Gastrocnemius medialis (tissue), 4 donors: ENCODE data around the gene ZNF442. TPM values are rescaled to one million over a fixed set of nuclear protein-coding genes. Genes with fewer than 3 reads are reported as not detected.

Source experiments
- ATAC-seq, 2 donors: fragments of 150-250 bp; one replicate each; pipeline ENCODE4 v1.9.1; 2016
- DNase-seq, 2 donors: peaks; one replicate each; pipeline ENCODE4 v3.0.0-alpha.2; 2019
- H3K27ac ChIP-seq, 4 donors: fragments of 200-600 bp; sonication (generic); 1 replicate in 1 of 4; 2 replicates in 3 of 4; pipeline ENCODE4 v1.5.1; 2016 to 2018; ENCODE audit warnings: mild to moderate bottlenecking in 2 of 4, moderate library complexity in 1 of 4
- H3K27me3 ChIP-seq, 3 donors: fragments of 200-600 bp; sonication (generic) in 2 of 3; 1 replicate in 1 of 3; 2 replicates in 2 of 3; pipeline versions ENCODE4 v1.5.1 to v1.6.0; 2016 to 2019; ENCODE audit warnings: mild to moderate bottlenecking in 1 of 3, moderate library complexity in 1 of 3
- H3K36me3 ChIP-seq, 2 donors: fragments of 200-600 bp; sonication (generic) in 1 of 2; one replicate each; pipeline ENCODE4 v1.5.1; 2017 to 2018
- H3K4me1 ChIP-seq, 2 donors: fragments of 200-600 bp; sonication (generic) in 1 of 2; one replicate each; pipeline ENCODE4 v1.5.1; 2016 to 2017; ENCODE audit warnings: mild to moderate bottlenecking in 2 of 2
- H3K4me3 ChIP-seq, 4 donors: fragments of 200-600 bp; sonication (generic) in 3 of 4; 1 replicate in 1 of 4; 2 replicates in 3 of 4; pipeline ENCODE4 v1.5.1; 2016 to 2019; ENCODE audit warnings: mild to moderate bottlenecking in 2 of 4
- H3K9me3 ChIP-seq, 3 donors: fragments of 200-600 bp; sonication (generic) in 2 of 3; 1 replicate in 1 of 3; 2 replicates in 2 of 3; pipeline ENCODE4 v1.5.1; 2016 to 2019
- CTCF ChIP-seq, 5 experiments: fragments of 450-650 bp in 3 of 5; fragments of 200-600 bp in 2 of 5; sonication (generic) in 2 of 5; IDR thresholded peaks in 4 of 5; conservative IDR thresholded peaks in 1 of 5; 1 replicate in 4 of 5; 2 replicates in 1 of 5; pipeline ENCODE4 v1.5.1; 2016 to 2019; ENCODE audit warnings: antibody characterized with exemption in 5 of 5, mild to moderate bottlenecking in 3 of 5, moderate library complexity in 3 of 5
- POLR2A ChIP-seq, 2 donors: fragments of 450-650 bp; IDR thresholded peaks; one replicate each; pipeline ENCODE4 v1.6.1; 2017; ENCODE audit warnings: antibody characterized with exemption in 2 of 2, mild to moderate bottlenecking in 2 of 2, moderate library complexity in 2 of 2
- in situ Hi-C, 4 donors: fragments of 200-750 bp; cut with MboI; loops; one replicate each; pipeline versions ENCODE4 v1.15.0 to v1.8.0; 2017; ENCODE audit warnings: low sequenced_read_pairs in 4 of 4
- intact Hi-C: fragments of 100-400 bp; cut with DNase I; formaldehyde crosslinking; loops from one replicate; pipeline ENCODE4 v1.15.1; 2023; ENCODE audit warnings: low total_unique reads
- total RNA-seq, 4 donors: library from RNA; depleted of rRNA; stranded (reverse); fragments of >200 nt; gene quantifications; one replicate each; pipeline versions ENCODE4 v1.1.0 to v1.2.3, GENCODE V29; 2016

ZNF442 gene
- total RNA-seq, 4 donors from 2014 or later: 0.22 to 0.66 (median 0.42) TPM

- Histone ChIP-seq H3K9me3 (peaks cover 11 to 33% (median 12%) of the 10 kb centered on the region in 3 donors), H3K27me3 (no peaks in the 10 kb centered on the region), H3K36me3 (peaks cover 0 to 11% of the 10 kb centered on the region in 2 donors), H3K4me3 (no peak overlapping the region), H3K4me1 (no peaks in the 10 kb centered on the region), H3K27ac (no peak overlapping the region)
- in situ Hi-C loops: no loop called here
- DNase-seq: no peak
- TF ChIP-seq CTCF (IDR thresholded peaks at IDR 0.05 in 4 of 5, conservative IDR thresholded peaks at IDR 0.05 in 1 of 5) (no peak), POLR2A (IDR thresholded peaks at IDR 0.05) (no peak)
- intact Hi-C loops: no loop called here
- no peak for ATAC-seq
These were observed 20.3 kb downstream of the ZNF442 start for GRCh38 chr19:12345197-12345596.

- in situ Hi-C loops (no loop called here), intact Hi-C loops (loop anchor here (1.0 kb wide), 2 partner anchors 32 to 39 kb away; partner anchors contain the start of genes ZNF44 and ZNF442)
- Histone ChIP-seq H3K27me3 (no peaks in the 10 kb centered on the region), H3K4me1 (peaks cover 10 to 12% of the 10 kb centered on the region in 2 donors), H3K4me3 (peak within 1 kb of the TSS; percentile 86 to 100 (median 95)), H3K9me3 (no peaks in the 10 kb centered on the region), H3K27ac (peak within 1 kb of the TSS; percentile 86 to 92 (median 88)), H3K36me3 (no peaks in the 10 kb centered on the region)
- DNase-seq (peak; percentile 93 to 96), ATAC-seq (peak; percentile 99)
- TF ChIP-seq CTCF (IDR thresholded peaks at IDR 0.05 in 4 of 5, conservative IDR thresholded peaks at IDR 0.05 in 1 of 5): no peak
- TF ChIP-seq POLR2A (IDR thresholded peaks at IDR 0.05): peak; percentile 67 to 81
These were observed 32.0 kb downstream of the ZNF442 start, which contains the start of gene ZNF563 for GRCh38 chr19:12333162-12334159. TSS of gene ZNF563 (minus strand) at chr19:12333633. CDS start at chr19:12333482, 151 bp downstream.

- ATAC-seq (no peak), DNase-seq (no peak)
- Histone ChIP-seq H3K4me1 (peaks cover 10 to 12% of the 10 kb centered on the region in 2 donors), H3K27me3 (no peaks in the 10 kb centered on the region), H3K9me3 (no peaks in the 10 kb centered on the region), H3K27ac (no peak overlapping the region), H3K4me3 (no peak overlapping the region), H3K36me3 (no peaks in the 10 kb centered on the region)
- in situ Hi-C loops (no loop called here), intact Hi-C loops (no loop called here)
- no peak for TF ChIP-seq POLR2A (IDR thresholded peaks at IDR 0.05)
- no peak for TF ChIP-seq CTCF (IDR thresholded peaks at IDR 0.05 in 4 of 5, conservative IDR thresholded peaks at IDR 0.05 in 1 of 5)
These were observed 34.1 kb downstream of the ZNF442 start for GRCh38 chr19:12331211-12331941.

- Histone ChIP-seq H3K36me3 (no peaks in the 10 kb centered on the region), H3K9me3 (no peaks in the 10 kb centered on the region), H3K4me1 (peaks cover 10 to 12% of the 10 kb centered on the region in 2 donors), H3K4me3 (no peak overlapping the region), H3K27ac (no peak overlapping the region), H3K27me3 (no peaks in the 10 kb centered on the region)
- intact Hi-C loops (no loop called here), in situ Hi-C loops (no loop called here)
- ATAC-seq (no peak), DNase-seq (no peak)
- TF ChIP-seq CTCF (IDR thresholded peaks at IDR 0.05 in 4 of 5, conservative IDR thresholded peaks at IDR 0.05 in 1 of 5) (no peak), POLR2A (IDR thresholded peaks at IDR 0.05) (no peak)
These were observed 35.1 kb downstream of the ZNF442 start for GRCh38 chr19:12330340-12330739.
